ENCODE results near the gene DAPK1. TPM values are rescaled to one million over a fixed set of nuclear protein-coding genes. Genes with fewer than 3 reads are reported as not detected.

DAPK1 gene
- polyA plus RNA-seq, 2 of the 4 experiments (the other 2 are of a cell fraction), result 55.2 to 67.2 TPM

DNA sequence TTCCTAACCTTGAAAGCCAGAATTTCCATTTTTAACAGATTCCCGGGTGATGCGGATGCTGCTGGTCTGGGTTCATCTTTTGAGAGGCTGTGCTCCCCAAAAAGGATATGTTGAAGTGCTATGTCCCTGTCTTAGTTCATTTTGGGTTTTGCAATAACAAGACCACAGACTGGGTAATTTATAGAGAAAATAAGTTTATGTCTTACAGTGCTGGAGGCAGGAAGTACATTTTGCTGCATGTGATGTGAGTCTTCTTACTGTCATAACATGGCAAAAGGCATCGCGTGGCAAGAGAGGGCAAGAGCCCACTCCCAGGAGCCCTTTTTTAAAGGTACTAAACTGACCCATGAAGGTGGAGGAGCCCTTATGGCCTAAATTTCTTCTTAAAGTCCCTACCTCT, 114.1 kb downstream of the DAPK1 start:
- POLR2A ChIA-PET, result no interaction called here
- peak overlapping the region; percentile 67; the same call in 1 of the 3 replicates for H3K4me2 ChIP-seq
- DNase-seq (ENCODE audit: low read depth in 1 of 2, low spot score in 1 of 2) (no peak), FAIRE-seq (no peak), ATAC-seq (no peak)
- peak overlapping the region in 1 of 2 experiments; percentile 68; a peak in 1 of 6 replicates for H3K27ac ChIP-seq
- WGBS (ENCODE audit: missing lambda C conversion rate), result 93% methylated on average over 4 of the region's 4 CpGs
- no peak overlapping the region for H3K4me3 ChIP-seq
- TF ChIP-seq KDM1A (IDR thresholded peaks at IDR 0.05; ENCODE audit: low read depth) (no peak), MAX (IDR thresholded peaks at IDR 0.05) (no peak), CHD2 (IDR thresholded peaks at IDR 0.05; ENCODE audit: low read length, partially characterized antibody) (no peak), NR3C1 (IDR thresholded peaks at IDR 0.05) (no peak), HOXB13 (CRISPR knock-in tag; IDR thresholded peaks at IDR 0.05; ENCODE audit: low read depth) (no peak)
- CTCF ChIA-PET, result interaction anchor here (0.8 to 1.0 kb wide), 2 partner anchors 11 to 12 kb away, joined by 3 to 4 read pairs; no protein-coding TSS in a partner anchor
- peaks cover 66% of the 10 kb centered on the region for H3K4me1 ChIP-seq
- H3K9me3 ChIP-seq, result no peaks in the 10 kb centered on the region

DNA sequence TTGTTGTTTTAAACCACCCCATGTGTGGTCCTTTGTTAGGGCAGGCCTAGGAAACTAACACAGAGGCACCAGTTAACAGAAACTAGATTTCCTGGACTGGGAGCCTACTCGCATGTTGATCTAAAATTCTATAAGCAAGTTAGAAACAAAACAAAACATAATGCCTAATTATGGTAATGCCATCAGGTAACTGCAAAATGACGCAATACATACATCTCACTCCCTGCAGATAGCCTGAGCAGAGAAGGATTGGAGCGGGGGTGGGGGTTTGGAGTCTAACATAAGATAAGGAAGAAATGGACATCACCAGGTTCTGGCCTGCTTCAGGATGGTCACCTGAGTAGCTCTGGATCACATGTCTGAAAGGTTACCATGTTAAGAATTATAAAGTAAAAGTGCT, 114.9 kb downstream of the DAPK1 start:
- H3K4me1 ChIP-seq, result peaks cover 58% of the 10 kb centered on the region
- H3K4me2 ChIP-seq, result peak overlapping the region; percentile 67
- no peak for FAIRE-seq
- H3K9me3 ChIP-seq, result no peaks in the 10 kb centered on the region
- ChIA-PET CTCF (no interaction called here), POLR2A (no interaction called here)
- TF ChIP-seq KDM1A (IDR thresholded peaks at IDR 0.05; ENCODE audit: low read depth) (no peak), HOXB5 (CRISPR knock-in tag; IDR thresholded peaks at IDR 0.05) (no peak), CEBPB (IDR thresholded peaks at IDR 0.05) (peak; percentile 62 to 78; a peak in 3 of 4 replicates)
- peak overlapping the region; percentile 11; the same call in 1 of the 3 replicates for H3K4me3 ChIP-seq
- H3K27ac ChIP-seq, result peak overlapping the region; percentile 44 to 68; a peak in 5 of 6 replicates
- no peak for DNase-seq (ENCODE audit: low read depth in 1 of 2, low spot score in 1 of 2)
- WGBS (ENCODE audit: missing lambda C conversion rate), result 93% methylated on average over 3 of the region's 3 CpGs
- no peak for ATAC-seq

- ATAC-seq, result peak in 1 of 2 experiments; percentile 74; a peak in 3 of 6 replicates
- Histone ChIP-seq H3K9me3 (no peaks in the 10 kb centered on the region), H3K4me1 (peaks cover 53% of the 10 kb centered on the region), H3K4me2 (peak overlapping the region; percentile 67), H3K27ac (peak overlapping the region; percentile 47 to 68; a peak in 4 of 6 replicates), H3K4me3 (no peak overlapping the region)
- TF ChIP-seq GATA3 (IDR thresholded peaks at IDR 0.05; ENCODE audit: borderline replicate concordance) (peak; percentile 39; the same call in 1 of the 2 replicates), EP300 (IDR thresholded peaks at IDR 0.05) (no peak), CEBPB (IDR thresholded peaks at IDR 0.05) (peak; percentile 73 to 81; a peak in 3 of 4 replicates)
- CTCF ChIA-PET, result interaction anchor here (0.9 to 1.2 kb wide), 3 partner anchors 115 to 276 kb away, joined by 3 read pairs; no protein-coding TSS in a partner anchor
- peak in 1 of 2 experiments; percentile 22 for DNase-seq (ENCODE audit: low read depth in 1 of 2, low spot score in 1 of 2)
- 38% methylated on average over 11 of the region's 11 CpGs for WGBS (ENCODE audit: missing lambda C conversion rate)
- POLR2A ChIA-PET, result no interaction called here
- no peak for FAIRE-seq
Measured at GRCh38 chr9:87613265-87614111, 115.8 kb downstream of the DAPK1 start.

DNA sequence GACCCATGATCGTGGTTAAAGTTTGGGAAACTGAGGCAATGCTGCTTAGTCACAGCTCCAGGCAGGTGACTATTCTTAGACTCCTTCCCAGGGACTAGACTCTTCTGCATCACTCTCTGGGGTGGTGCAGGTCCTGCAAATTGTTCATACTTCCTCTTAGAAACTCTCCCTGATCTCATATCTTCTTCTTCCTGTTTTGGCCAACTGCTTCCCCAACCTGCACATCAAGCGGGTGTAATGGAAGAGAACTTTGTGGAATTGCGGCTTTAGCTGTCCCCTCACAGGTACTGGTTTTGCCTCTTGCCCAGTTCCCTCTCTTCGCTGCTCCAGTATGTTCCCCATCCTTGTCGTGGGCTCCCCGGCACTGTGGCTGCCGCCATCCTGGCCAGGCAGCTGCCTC, 116.7 kb downstream of the DAPK1 start:
- Histone ChIP-seq H3K4me3 (no peak overlapping the region), H3K4me2 (peak overlapping the region; percentile 67), H3K9me3 (no peaks in the 10 kb centered on the region), H3K4me1 (peaks cover 53% of the 10 kb centered on the region), H3K27ac (peak overlapping the region in 1 of 2 experiments; percentile 68; a peak in 3 of 6 replicates)
- CTCF ChIA-PET, result interaction anchor here (1.0 to 1.2 kb wide), 2 partner anchors 49 to 277 kb away, joined by 3 read pairs; no protein-coding TSS in a partner anchor
- no peak for FAIRE-seq
- ATAC-seq, result no peak
- POLR2A ChIA-PET, result no interaction called here
- WGBS (ENCODE audit: missing lambda C conversion rate), result 63% methylated on average over 7 of the region's 7 CpGs
- no peak for DNase-seq (ENCODE audit: low read depth in 1 of 2, low spot score in 1 of 2)
- no peak for TF ChIP-seq NFE2L2 (conservative IDR thresholded peaks at IDR 0.05; ENCODE audit: low read length)
- TF ChIP-seq, protein P1, sequence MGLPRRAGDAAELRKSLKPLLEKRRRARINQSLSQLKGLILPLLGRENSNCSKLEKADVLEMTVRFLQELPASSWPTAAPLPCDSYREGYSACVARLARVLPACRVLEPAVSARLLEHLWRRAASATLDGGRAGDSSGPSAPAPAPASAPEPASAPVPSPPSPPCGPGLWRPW (IDR thresholded peaks at IDR 0.05), result no peak
- TF ChIP-seq POLR2A (IDR thresholded peaks at IDR 0.05; ENCODE audit: low read length), result no peak
- no peak for TF ChIP-seq TP53 (CRISPR knock-in tag; IDR thresholded peaks at IDR 0.05)
- TF ChIP-seq, protein P2, sequence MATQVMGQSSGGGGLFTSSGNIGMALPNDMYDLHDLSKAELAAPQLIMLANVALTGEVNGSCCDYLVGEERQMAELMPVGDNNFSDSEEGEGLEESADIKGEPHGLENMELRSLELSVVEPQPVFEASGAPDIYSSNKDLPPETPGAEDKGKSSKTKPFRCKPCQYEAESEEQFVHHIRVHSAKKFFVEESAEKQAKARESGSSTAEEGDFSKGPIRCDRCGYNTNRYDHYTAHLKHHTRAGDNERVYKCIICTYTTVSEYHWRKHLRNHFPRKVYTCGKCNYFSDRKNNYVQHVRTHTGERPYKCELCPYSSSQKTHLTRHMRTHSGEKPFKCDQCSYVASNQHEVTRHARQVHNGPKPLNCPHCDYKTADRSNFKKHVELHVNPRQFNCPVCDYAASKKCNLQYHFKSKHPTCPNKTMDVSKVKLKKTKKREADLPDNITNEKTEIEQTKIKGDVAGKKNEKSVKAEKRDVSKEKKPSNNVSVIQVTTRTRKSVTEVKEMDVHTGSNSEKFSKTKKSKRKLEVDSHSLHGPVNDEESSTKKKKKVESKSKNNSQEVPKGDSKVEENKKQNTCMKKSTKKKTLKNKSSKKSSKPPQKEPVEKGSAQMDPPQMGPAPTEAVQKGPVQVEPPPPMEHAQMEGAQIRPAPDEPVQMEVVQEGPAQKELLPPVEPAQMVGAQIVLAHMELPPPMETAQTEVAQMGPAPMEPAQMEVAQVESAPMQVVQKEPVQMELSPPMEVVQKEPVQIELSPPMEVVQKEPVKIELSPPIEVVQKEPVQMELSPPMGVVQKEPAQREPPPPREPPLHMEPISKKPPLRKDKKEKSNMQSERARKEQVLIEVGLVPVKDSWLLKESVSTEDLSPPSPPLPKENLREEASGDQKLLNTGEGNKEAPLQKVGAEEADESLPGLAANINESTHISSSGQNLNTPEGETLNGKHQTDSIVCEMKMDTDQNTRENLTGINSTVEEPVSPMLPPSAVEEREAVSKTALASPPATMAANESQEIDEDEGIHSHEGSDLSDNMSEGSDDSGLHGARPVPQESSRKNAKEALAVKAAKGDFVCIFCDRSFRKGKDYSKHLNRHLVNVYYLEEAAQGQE (IDR thresholded peaks at IDR 0.05), result no peak
- TF ChIP-seq RARB (CRISPR knock-in tag; IDR thresholded peaks at IDR 0.05), result no peak
- no peak for TF ChIP-seq NPAS2 (CRISPR knock-in tag; IDR thresholded peaks at IDR 0.05; ENCODE audit: borderline replicate concordance)
- no peak for TF ChIP-seq MAX (IDR thresholded peaks at IDR 0.05)
- TF ChIP-seq MAZ (IDR thresholded peaks at IDR 0.05; ENCODE audit: borderline replicate concordance, low read depth, low read length), result no peak
- TF ChIP-seq NR3C1 (IDR thresholded peaks at IDR 0.05), result no peak
- TF ChIP-seq CTCF (IDR thresholded peaks at IDR 0.05), result no peak
- no peak for TF ChIP-seq KDM5A (IDR thresholded peaks at IDR 0.05)
- TF ChIP-seq, protein P3, sequence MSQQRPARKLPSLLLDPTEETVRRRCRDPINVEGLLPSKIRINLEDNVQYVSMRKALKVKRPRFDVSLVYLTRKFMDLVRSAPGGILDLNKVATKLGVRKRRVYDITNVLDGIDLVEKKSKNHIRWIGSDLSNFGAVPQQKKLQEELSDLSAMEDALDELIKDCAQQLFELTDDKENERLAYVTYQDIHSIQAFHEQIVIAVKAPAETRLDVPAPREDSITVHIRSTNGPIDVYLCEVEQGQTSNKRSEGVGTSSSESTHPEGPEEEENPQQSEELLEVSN (IDR thresholded peaks at IDR 0.05; ENCODE audit: borderline replicate concordance, low read depth), result no peak
- no peak for TF ChIP-seq CBX8 (IDR thresholded peaks at IDR 0.05)
- no peak for TF ChIP-seq SMC3 (IDR thresholded peaks at IDR 0.05)
- no peak for TF ChIP-seq HDAC2 (IDR thresholded peaks at IDR 0.05)

Data from A549 (cell line).